ENCODE results near the gene BTBD9. TPM values are rescaled to one million over a fixed set of nuclear protein-coding genes. Genes with fewer than 3 reads are reported as not detected.

BTBD9 gene
- total and polyA plus RNA-seq, 9 of the 15 experiments (the other 6 are each of a cell fraction or from before 2014, with no cell fraction given): 0.08 to 1.6 (median 0.58) TPM

DNA sequence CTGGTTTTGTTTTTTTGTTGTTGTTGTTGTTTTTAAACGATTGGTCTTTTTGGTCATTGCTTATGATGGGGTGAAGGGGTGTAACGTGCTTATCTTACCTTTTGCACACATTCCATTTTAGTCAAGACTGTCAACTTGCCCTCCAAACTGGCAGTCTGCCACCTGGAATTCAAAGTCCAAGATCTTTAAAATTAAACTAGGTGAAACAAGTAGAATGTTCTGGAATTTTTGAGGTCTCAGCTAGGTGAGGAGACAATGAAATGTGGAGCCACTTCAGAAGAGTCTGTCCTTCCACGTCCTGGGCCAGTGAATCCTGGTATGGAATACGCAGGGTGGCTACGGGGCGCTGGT lies 475.6 kb downstream of the BTBD9 start:
- H3K4me3 ChIP-seq: no peak overlapping the region
- no peak for TF ChIP-seq FOS (IDR thresholded peaks at IDR 0.05; ENCODE audit: extremely low read depth, insufficient read length)
- TF ChIP-seq NFIC (IDR thresholded peaks at IDR 0.05): 0 out of 2 replicates have a peak, but pooled peaks have one; percentile 6
- H3K9me1 ChIP-seq (ENCODE audit: control insufficient read depth, insufficient read depth, low read length): no peaks in the 10 kb centered on the region
- ChIA-PET CTCF (ENCODE audit: low intra/inter-chr PET ratio) (no interaction called here), POLR2A (interaction anchor here (0.7 to 2.1 kb wide), 3 partner anchors 10 to 48 kb away, joined by 3 to 7 read pairs (median 4); no protein-coding TSS in a partner anchor)
- no peak overlapping the region for H3K9ac ChIP-seq (ENCODE audit: insufficient read depth in 1 of 2, low read depth in 2 of 2, low read length in 2 of 2)
- WGBS (ENCODE audit: insufficient coverage, low coverage, missing lambda C conversion rate): 60% methylated on average over 6 of the region's 6 CpGs
- H3K27ac ChIP-seq (ENCODE audit: extremely low read depth, low read depth, low read length): no peak overlapping the region
- peaks cover 0 to 7% of the 10 kb centered on the region in 2 experiments; a peak in 1 of 5 replicates for H3K27me3 ChIP-seq (ENCODE audit: control insufficient read depth in 2 of 2, insufficient read depth in 2 of 2, low read length in 2 of 2)
- peaks cover 0 to 34% of the 10 kb centered on the region in 2 experiments; a peak in 2 of 5 replicates for H3K4me1 ChIP-seq (replicated peaks in 1 of 2; ENCODE audit: control insufficient read depth in 2 of 2, insufficient read depth in 2 of 2, low read length in 2 of 2)
- no peak overlapping the region for H3K4me2 ChIP-seq (ENCODE audit: insufficient read depth, low read length)
- in situ Hi-C loops (cut with MboI) (no loop called here), intact Hi-C loops (cut with micrococcal nuclease) (no loop called here)
- DNase-seq (ENCODE audit: extremely low read depth in 1 of 4, low spot score in 3 of 4): no peak
- no peaks in the 10 kb centered on the region for H3K79me2 ChIP-seq (ENCODE audit: control insufficient read depth, insufficient read depth, low read length)
- no peak overlapping the region for H2AFZ ChIP-seq (ENCODE audit: low read depth, low read length)
- ATAC-seq: no peak
- H4K20me1 ChIP-seq (replicated peaks; ENCODE audit: control insufficient read depth, insufficient read depth, low read length): peaks cover 3% of the 10 kb centered on the region; the same call in 1 of the 2 replicates
- no peak for FAIRE-seq
- H3K36me3 ChIP-seq (ENCODE audit: control insufficient read depth, insufficient read depth, low read length): no peaks in the 10 kb centered on the region
- no TSS peak for BruUV-seq (replicated peaks)
- H3K9me3 ChIP-seq (replicated peaks; ENCODE audit: control insufficient read depth, insufficient read depth, low read depth, low read length): no peaks in the 10 kb centered on the region

GRCh38 chr6:38163186-38164130 lies 476.3 kb downstream of the BTBD9 start:
- ChIA-PET POLR2A (interaction anchor here (2.1 kb wide), 1 partner anchor 10 kb away, joined by 7 read pairs; no protein-coding TSS in a partner anchor), CTCF (ENCODE audit: low intra/inter-chr PET ratio) (no interaction called here)
- Histone ChIP-seq H3K4me1 (replicated peaks in 1 of 2; ENCODE audit: control insufficient read depth in 2 of 2, insufficient read depth in 2 of 2, low read length in 2 of 2) (peaks cover 0 to 29% of the 10 kb centered on the region in 2 experiments; a peak in 2 of 5 replicates), H2AFZ (ENCODE audit: low read depth, low read length) (no peak overlapping the region), H3K4me2 (ENCODE audit: insufficient read depth, low read length) (no peak overlapping the region), H4K20me1 (replicated peaks; ENCODE audit: control insufficient read depth, insufficient read depth, low read length) (peaks cover 3% of the 10 kb centered on the region; the same call in 1 of the 2 replicates), H3K36me3 (ENCODE audit: control insufficient read depth, insufficient read depth, low read length) (no peaks in the 10 kb centered on the region), H3K79me2 (ENCODE audit: control insufficient read depth, insufficient read depth, low read length) (no peaks in the 10 kb centered on the region), H3K27ac (ENCODE audit: extremely low read depth, low read depth, low read length) (no peak overlapping the region), H3K9me3 (replicated peaks; ENCODE audit: control insufficient read depth, insufficient read depth, low read depth, low read length) (no peaks in the 10 kb centered on the region), H3K9ac (ENCODE audit: insufficient read depth in 1 of 2, low read depth in 2 of 2, low read length in 2 of 2) (peak overlapping the region in 1 of 2 experiments; percentile 52; a peak in 1 of 4 replicates), H3K9me1 (ENCODE audit: control insufficient read depth, insufficient read depth, low read length) (no peaks in the 10 kb centered on the region), H3K4me3 (no peak overlapping the region), H3K27me3 (ENCODE audit: control insufficient read depth in 2 of 2, insufficient read depth in 2 of 2, low read length in 2 of 2) (peaks cover 0 to 7% of the 10 kb centered on the region in 2 experiments; a peak in 1 of 5 replicates)
- TF ChIP-seq RBM34 (IDR thresholded peaks at IDR 0.05; ENCODE audit: borderline replicate concordance, insufficient read depth, low read length) (no peak), SNRNP70 (optimal IDR thresholded peaks at IDR 0.05; ENCODE audit: low read depth, low read length) (no peak), RFX1 (IDR thresholded peaks at IDR 0.05) (no peak), POLR3A (IDR thresholded peaks at IDR 0.05; ENCODE audit: borderline replicate concordance, extremely low read depth, insufficient read depth, insufficient read length) (no peak)
- intact Hi-C loops (cut with micrococcal nuclease): no loop called here
- ATAC-seq: no peak; the same call in 1 of the 3 replicates
- DNase-seq (ENCODE audit: extremely low read depth in 1 of 4, low spot score in 3 of 4): no peak
- 37% methylated on average over 25 of the region's 29 CpGs for WGBS (ENCODE audit: insufficient coverage, low coverage, missing lambda C conversion rate)
- peak; percentile 23 for FAIRE-seq
- BruUV-seq (replicated peaks): no TSS peak
- in situ Hi-C loops (cut with MboI): no loop called here
